ENCODE results near the gene CDS2. TPM values are rescaled to one million over a fixed set of nuclear protein-coding genes. Genes with fewer than 3 reads are reported as not detected.

The CDS2 gene
- total RNA-seq, 1 donor from 2014 or later: 41.4 TPM

- Histone ChIP-seq H3K9me3 (no peaks in the 10 kb centered on the region), H3K36me3 (no peaks in the 10 kb centered on the region), H3K4me1 (peaks cover 7 to 41% of the 10 kb centered on the region in 2 donors), H3K27me3 (no peaks in the 10 kb centered on the region), H3K4me3 (peak overlapping the region in 1 of 2 donors; percentile 29), H3K27ac (peak overlapping the region; percentile 65 to 68)
- intact Hi-C loops (cut with DNase I): no loop called here
- DNase-seq (ENCODE audit: low spot score in 2 of 2): no peak
- TF ChIP-seq CTCF (IDR thresholded peaks at IDR 0.05): no peak
Measured at GRCh38 chr20:5136096-5136495, 9.3 kb downstream of the CDS2 start.

- intact Hi-C loops (cut with DNase I): no loop called here
- TF ChIP-seq CTCF (IDR thresholded peaks at IDR 0.05): no peak
- Histone ChIP-seq H3K27me3 (no peaks in the 10 kb centered on the region), H3K4me1 (peaks cover 9 to 50% of the 10 kb centered on the region in 2 donors), H3K27ac (no peak overlapping the region), H3K4me3 (no peak overlapping the region), H3K36me3 (no peaks in the 10 kb centered on the region), H3K9me3 (no peaks in the 10 kb centered on the region)
- no peak for DNase-seq (ENCODE audit: low spot score in 2 of 2)
Measured at GRCh38 chr20:5140195-5140594, 13.4 kb downstream of the CDS2 start.

GRCh38 chr20:5141615-5142014 is 14.8 kb downstream of the CDS2 start:
- no peak overlapping the region for H3K4me3 ChIP-seq
- peak overlapping the region in 1 of 2 donors; percentile 14 for H3K27ac ChIP-seq
- peaks cover 7 to 40% of the 10 kb centered on the region in 2 donors for H3K4me1 ChIP-seq
- DNase-seq (ENCODE audit: low spot score in 2 of 2): no peak
- no peak for TF ChIP-seq CTCF (IDR thresholded peaks at IDR 0.05)
- H3K36me3 ChIP-seq: no peaks in the 10 kb centered on the region
- H3K9me3 ChIP-seq: no peaks in the 10 kb centered on the region
- H3K27me3 ChIP-seq: no peaks in the 10 kb centered on the region
- intact Hi-C loops (cut with DNase I): no loop called here

GRCh38 chr20:5143851-5144250 is 17.0 kb downstream of the CDS2 start:
- H3K36me3 ChIP-seq: no peaks in the 10 kb centered on the region
- intact Hi-C loops (cut with DNase I): no loop called here
- no peaks in the 10 kb centered on the region for H3K27me3 ChIP-seq
- H3K4me1 ChIP-seq: peaks cover 7 to 46% of the 10 kb centered on the region in 2 donors
- H3K9me3 ChIP-seq: no peaks in the 10 kb centered on the region
- DNase-seq (ENCODE audit: low spot score in 2 of 2): no peak
- no peak overlapping the region for H3K4me3 ChIP-seq
- H3K27ac ChIP-seq: peak overlapping the region; percentile 11 to 42
- no peak for TF ChIP-seq CTCF (IDR thresholded peaks at IDR 0.05)

- DNase-seq (ENCODE audit: low spot score in 2 of 2): no peak
- no peaks in the 10 kb centered on the region for H3K27me3 ChIP-seq
- peaks cover 14 to 60% of the 10 kb centered on the region in 2 donors for H3K4me1 ChIP-seq
- H3K27ac ChIP-seq: peak overlapping the region; percentile 0 to 24
- intact Hi-C loops (cut with DNase I): no loop called here
- H3K36me3 ChIP-seq: no peaks in the 10 kb centered on the region
- H3K4me3 ChIP-seq: no peak overlapping the region
- H3K9me3 ChIP-seq: no peaks in the 10 kb centered on the region
- TF ChIP-seq CTCF (IDR thresholded peaks at IDR 0.05): no peak
Measured at GRCh38 chr20:5145365-5146098, 18.7 kb downstream of the CDS2 start.

Data from ascending aorta (tissue), 2 donors.